ENCODE data around the gene ICAM1.

- TF ChIP-seq CTCF (IDR thresholded peaks at IDR 0.05) (no peak), EZH2phosphoT487 (IDR thresholded peaks at IDR 0.05) (no peak), EZH2 (IDR thresholded peaks at IDR 0.05) (no peak)
These were observed 49.9 kb downstream of the ICAM1 start for GRCh38 chr19:10320602-10321416.

Data from neural progenitor cell (in vitro differentiated cells).